Activated CD8-positive, alpha-beta memory T cell treated with anti-CD3 and anti-CD28 coated beads, Interleukin-2, amount 50 U/mL, for 24 hours (primary cell): ENCODE measurements around the gene TREX2.

Experiments
- DNase-seq: peaks from one replicate; pipeline ENCODE4 v3.0.0-alpha.2; 2020; ENCODE audit errors: extremely low read depth

TREX2 gene

GRCh38 chrX:153456161-153456560 lies 10.3 kb upstream of the TREX2 start:
- no peak for DNase-seq

- DNase-seq = no peak
Measured at GRCh38 chrX:153455571-153455970, 9.7 kb upstream of the TREX2 start.

DNA sequence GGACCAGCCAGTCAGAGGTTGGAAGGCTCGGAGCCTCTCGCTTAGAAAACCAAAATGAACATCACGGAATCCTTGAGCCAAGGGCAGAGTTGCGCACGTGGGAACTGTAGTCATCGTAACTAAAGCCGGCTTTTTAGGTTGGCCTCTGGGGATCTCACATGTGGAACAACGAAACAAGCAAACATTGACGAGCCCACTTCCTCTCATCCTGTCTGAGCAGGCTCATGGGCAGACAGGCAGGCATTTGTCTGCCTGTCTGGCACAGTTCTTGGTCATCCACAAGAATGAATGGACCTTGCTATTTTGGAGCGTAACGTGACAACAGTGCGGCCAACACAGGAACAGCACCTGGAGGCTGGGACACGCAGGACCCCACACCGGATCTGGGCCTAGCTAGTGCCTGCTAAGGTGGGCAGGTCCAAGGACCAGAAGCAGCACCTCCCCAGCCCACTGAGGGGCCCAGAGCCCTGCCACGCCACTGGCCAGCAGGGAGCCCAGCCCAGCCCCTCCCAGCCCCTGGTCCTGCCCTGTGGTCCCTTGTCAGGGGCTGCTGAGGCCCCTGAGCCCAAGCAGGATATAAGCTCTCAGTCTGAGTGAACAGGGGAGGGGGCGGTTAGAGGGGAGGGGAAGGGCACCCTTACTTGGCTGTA lies 9.2 kb upstream of the TREX2 start:
- no peak for DNase-seq

DNA sequence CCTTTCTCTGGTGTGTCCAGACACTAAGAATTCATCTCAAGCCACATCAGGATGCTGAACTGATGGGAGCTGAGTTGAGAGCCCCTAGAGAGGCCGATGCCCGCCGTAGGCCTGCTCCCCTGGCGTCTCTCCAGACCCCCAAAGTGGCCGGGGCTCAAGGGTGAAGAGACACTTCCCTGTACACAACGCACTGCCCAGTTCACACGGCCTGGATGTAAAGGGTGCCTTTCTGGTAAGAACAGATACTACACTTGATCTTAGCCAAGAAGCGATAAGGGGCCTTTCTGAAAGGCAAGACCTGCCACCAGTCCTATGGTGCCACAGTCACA lies 5.1 kb upstream of the TREX2 start:
- DNase-seq = no peak

DNA sequence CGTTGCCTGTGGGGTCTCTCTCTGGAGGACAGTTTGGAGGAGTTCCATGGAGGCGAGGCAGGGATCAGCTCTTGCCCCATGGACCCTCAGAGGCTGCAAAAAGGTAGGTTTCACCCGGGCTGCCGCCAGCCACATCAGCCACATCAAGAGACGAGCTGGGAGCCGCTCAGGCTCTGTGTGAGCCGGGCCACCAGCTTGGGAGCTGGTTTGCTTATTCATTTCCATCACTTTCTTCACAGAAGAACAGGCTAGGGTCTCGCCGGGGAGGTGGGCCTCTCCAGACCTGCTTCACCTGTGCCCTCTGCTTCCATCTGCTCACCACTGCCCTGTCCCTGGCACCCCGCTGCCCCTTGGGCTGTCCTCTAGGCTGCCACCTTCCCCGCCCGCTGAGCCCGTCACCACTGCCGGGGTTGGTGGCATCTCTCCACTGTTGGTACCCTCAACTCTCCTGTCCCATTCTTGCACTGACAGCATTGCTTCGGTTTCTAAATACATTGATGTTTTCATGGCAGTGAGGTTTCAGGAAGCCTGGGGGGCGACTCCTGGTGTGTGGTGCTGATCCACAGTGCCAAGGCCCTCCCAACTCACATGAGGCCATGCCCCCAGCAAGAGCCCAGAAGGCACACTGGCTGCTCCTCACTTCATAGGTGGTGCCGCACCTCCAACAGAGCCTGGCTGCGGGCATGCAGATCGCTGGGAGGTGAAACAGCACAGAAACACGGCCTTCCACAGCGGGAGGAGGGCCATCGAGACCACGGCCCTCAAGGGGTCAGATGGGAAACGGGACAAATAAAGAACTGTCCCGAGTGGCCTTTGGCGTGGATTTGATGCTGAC lies 4.5 kb upstream of the TREX2 start:
- DNase-seq = no peak

DNA sequence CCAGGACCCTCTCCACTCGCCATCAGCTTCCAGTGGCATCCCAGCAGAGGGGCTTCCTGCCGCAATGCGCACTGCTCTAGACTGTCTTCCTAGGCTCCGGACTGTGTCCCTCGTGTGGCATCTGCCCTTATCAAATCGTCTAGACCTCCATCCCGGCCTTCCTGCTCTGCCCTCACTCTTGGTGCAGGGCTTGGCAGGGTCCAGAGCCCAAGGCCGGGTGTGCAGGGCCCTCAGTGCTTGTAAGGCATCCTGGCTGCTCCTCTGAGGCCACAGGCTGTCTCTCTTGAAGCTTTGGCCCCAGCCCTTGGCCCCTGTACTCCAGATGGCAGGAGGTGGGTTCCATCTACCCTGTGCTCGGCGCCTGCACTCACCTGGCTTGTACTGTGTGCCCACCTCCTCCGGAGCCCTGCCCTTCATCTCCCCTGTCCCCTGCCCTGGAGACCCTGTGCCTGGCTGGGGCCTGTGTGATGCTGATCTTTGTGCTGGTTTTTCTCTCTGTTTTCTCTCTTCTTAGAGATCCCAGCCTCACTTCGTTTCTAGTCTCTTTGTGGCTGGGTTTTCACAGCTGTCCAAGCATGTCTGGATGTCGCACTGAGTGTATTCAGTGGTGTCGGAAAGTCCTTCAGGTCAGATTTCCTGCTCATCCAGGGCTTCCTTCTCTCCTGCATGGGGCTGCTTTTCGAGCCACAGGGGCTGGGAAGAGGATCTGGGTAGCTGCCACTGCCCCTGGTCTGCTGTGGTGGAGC lies 3.7 kb upstream of the TREX2 start:
- DNase-seq = no peak

GRCh38 chrX:153448556-153449367 lies 2.9 kb upstream of the TREX2 start:
- DNase-seq = no peak

DNA sequence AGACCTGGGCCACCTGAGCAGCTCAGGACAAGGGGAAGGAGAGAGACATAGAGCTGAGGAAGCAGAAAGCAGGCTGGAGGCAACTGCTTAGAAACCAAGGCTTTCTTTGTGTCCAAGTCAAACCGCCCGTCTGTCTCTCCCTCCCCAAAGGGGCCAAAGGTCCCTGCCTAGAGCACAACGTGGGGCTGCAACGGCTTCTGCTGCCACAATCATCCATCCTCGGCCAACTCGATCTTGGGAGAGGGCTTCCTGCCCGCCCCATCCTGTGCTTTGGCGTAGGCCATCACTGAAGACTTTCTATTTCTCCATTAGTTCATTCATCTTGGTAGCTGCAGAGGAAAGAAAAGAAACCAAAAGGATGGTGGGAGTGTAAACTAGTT lies 1.7 kb upstream of the TREX2 start:
- DNase-seq = no peak

- no peak for DNase-seq
Measured at GRCh38 chrX:153446950-153447580, 1.2 kb upstream of the TREX2 start.

- no peak for DNase-seq
Measured at GRCh38 chrX:153446636-153446936, 730 bp upstream of the TREX2 start.

DNA sequence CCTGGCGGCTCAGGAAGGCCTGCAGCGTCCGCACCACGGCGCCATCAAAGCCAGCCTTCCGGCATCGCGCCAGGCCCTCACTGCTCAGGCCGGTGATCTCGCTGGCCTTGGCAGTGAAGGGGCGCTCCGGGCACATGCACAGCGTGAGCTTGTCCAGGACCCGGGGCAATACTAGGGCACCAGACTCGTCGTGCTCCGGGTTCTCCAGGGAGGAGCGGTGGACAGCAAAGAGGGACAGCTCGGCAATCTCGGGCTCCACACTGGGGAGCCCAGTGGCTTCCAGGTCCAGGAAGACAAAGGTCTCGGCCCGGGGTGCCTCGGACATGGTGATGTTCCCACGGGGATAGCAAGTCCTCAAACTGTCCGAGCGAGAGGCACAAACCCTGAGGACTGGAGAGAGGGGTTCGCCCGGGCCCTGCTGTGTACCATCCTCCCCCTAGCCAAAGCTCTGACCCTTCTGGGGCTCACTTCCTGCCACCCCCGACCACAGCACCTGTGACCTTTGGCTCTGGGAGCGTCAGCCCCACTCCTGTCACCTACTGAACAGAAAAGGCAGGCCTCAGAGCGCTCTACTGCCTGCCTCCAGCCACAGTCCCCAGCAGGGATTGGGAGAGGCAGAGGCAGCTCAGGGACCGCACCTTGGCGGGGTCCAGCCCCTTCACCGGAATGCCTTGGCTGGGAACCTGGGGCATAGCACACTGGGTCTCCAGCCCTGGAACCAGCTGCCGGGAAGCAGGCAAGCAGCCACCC lies 575 bp downstream of the TREX2 start:
- DNase-seq = no peak

DNA sequence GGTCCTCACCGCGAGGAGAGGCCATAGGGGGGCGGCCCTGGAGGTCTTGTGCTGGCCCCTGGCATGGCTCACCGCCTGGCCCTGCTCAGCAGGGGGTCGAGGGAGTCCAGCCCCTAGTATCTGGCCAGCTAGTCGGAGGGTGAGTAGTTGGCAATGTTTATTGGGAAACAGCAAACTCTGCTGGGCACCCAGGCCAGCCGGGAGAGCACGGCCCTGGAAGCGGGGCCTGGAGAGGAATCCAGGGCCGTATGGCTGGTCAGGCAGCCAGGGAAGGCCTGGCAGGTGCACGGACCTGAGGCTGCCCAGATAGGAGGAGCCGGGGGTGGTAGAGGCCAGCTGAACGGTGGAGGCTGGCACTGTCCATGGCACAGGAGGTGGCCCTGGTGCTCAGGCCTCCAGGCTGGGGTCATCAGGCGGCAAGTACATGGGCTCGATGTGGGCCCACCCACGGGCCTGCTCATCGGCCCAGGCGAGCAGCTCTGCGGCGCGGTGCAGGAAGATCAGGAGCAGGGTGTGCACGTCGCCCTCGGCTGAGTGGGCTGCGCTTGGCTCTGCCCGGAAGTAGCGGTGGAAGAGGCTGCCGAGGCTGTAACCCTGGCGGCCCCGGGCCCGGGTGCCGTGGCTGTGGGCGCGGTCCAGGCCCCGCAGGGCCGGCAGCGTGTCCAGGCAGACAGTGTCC lies 1.4 kb downstream of the TREX2 start:
- no peak for DNase-seq

- no peak for DNase-seq
Measured at GRCh38 chrX:153443476-153444332, 2.2 kb downstream of the TREX2 start.

DNA sequence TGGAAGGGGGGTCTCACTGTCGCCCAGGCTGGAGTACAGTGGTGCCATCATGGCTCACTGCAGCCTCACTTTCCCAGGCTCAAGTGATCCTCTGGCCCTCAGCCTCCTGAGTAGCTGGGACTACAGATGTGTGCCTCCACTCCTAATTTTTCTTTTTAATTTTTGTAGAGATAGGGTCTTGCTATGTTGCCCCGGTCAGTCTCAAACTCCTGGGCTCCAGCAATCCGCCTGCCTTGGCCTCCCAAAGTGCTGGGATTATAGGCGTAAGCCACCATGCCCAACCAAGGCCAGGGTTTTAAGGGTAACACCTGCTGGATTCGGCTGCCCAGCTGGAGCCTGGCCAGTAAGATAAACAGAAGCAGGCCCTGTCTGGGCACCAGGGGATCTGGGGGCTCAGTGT lies 3.4 kb downstream of the TREX2 start:
- no peak for DNase-seq

DNA sequence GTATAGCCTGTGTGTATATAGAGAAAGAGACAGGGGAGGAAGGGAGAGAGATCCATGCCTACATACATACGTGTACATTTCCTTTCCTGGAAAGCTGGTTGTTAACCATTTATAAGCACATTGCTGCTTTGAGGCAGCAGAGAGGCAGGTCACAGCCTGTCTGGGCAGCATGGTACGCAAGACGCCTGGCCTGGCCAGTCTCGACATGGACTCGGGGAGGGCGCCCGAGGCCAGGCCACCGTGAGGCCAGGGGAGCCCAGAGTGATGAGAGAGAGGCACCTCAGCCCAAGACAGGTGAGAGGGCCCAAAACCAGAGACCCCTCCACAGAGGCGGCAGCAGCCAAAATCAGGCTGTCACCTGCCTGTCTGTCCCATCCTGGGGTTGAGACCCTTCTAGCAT lies 3.9 kb downstream of the TREX2 start:
- no peak for DNase-seq

GRCh38 chrX:153441296-153441695 lies 4.6 kb downstream of the TREX2 start:
- DNase-seq = no peak

- DNase-seq = no peak
Measured at GRCh38 chrX:153440556-153441135, 5.2 kb downstream of the TREX2 start.

GRCh38 chrX:153439977-153440376 lies 5.9 kb downstream of the TREX2 start:
- no peak for DNase-seq

- DNase-seq = no peak
Measured at GRCh38 chrX:153438532-153438931, 7.3 kb downstream of the TREX2 start.
